ENCODE results near the gene FANCE. TPM values are rescaled to one million over a fixed set of nuclear protein-coding genes. Genes with fewer than 3 reads are reported as not detected.

Gene FANCE
- total RNA-seq, 1 experiment from 2014 or later, result 13.3 TPM

DNA sequence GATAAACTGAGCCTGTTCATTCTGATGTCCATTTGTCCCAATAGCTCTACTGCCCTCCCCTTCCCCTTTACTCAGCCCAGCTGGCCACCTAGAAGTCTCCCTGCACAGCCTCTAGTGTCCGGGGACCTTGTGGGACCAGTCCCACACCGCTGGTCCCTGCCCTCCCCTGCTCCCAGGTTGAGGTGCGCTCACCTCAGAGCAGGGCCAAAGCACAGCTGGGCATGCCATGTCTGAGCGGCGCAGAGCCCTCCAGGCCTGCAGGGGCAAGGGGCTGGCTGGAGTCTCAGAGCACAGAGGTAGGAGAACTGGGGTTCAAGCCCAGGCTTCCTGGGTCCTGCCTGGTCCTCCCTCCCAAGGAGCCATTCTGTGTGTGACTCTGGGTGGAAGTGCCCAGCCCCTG is 24.7 kb upstream of the FANCE start:
- CTCF ChIA-PET, result interaction anchor here (0.6 to 1.0 kb wide), 2 partner anchors 13 to 23 kb away, joined by 3 to 4 read pairs; no protein-coding TSS in a partner anchor
- POLR2A ChIA-PET, result no interaction called here
- DNase-seq (ENCODE audit: unreplicated experiment), result no peak
- Mint-ChIP-seq H3K27me3 (ENCODE audit: insufficient read depth, unreplicated experiment) (no peaks in the 10 kb centered on the region), H3K27ac (ENCODE audit: low read depth, unreplicated experiment) (no peak overlapping the region), H3K36me3 (ENCODE audit: insufficient read depth, unreplicated experiment) (peaks cover 13% of the 10 kb centered on the region), H3K9me3 (ENCODE audit: unreplicated experiment) (no peaks in the 10 kb centered on the region), H3K4me1 (ENCODE audit: insufficient read depth, unreplicated experiment) (no peaks in the 10 kb centered on the region), H3K4me3 (ENCODE audit: unreplicated experiment) (no peak overlapping the region)
- BruUV-seq (replicated peaks), result no TSS peak
- intact Hi-C loops (cut with micrococcal nuclease), result no loop called here
- TF ChIP-seq CTCF (IDR thresholded peaks at IDR 0.05; ENCODE audit: unreplicated experiment), result no peak

DNA sequence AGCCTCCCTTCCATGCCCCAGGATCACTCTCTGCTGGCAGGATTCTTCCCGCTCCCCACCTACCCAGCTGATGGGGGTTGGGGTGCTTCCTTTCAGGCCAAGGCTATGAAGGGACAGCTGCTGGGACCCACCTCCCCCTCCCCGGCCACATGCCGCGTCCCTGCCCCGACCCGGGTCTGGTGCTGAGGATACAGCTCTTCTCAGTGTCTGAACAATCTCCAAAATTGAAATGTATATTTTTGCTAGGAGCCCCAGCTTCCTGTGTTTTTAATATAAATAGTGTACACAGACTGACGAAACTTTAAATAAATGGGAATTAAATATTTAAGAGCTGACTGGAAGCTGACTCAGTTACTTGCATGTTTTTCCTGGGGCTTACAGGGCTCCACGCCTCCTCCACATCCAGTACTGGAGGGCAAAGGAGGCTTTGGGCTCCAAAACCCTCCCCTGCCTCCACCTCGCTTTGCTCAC is 24.3 kb upstream of the FANCE start:
- no peaks in the 10 kb centered on the region for H3K4me1 Mint-ChIP-seq (ENCODE audit: insufficient read depth, unreplicated experiment)
- CTCF ChIA-PET, result interaction anchor here (0.6 to 1.0 kb wide), 2 partner anchors 13 to 23 kb away, joined by 3 to 4 read pairs; no protein-coding TSS in a partner anchor

DNA sequence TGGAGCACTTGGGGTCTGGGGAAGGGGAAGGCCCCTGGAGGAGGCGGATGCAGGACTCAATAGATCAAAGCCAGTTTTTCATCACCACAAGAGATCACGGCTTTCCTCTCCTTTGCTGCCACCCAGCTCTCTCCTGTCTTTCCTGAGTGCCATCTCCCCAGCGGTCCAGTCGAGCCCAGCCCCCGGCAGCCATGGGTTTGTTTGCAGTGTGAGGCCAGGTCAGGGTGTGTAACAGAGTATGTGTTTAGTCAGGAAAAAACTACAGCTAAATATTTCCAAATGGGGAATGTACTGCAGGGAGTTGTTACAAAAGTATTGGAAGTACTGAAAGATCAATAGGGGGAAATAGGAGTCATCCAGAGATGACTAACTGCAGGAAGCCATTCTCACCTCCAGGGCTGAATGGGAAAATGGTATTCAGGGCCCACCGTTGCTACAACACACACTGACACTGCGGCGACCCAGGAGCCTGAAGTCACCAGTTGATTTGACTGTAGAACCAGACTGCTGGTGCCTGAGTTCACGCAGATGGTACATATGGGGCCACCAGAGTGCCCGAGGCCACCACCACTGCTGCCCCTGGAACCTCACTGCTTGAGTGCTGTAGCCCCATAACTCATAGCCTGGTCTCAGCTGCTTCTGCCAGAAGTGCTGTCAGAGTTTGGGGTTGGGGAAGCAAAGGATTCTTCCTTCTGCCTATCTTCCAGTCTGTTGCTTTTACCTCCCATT is 23.6 kb upstream of the FANCE start:
- intact Hi-C loops (cut with micrococcal nuclease), result no loop called here
- Mint-ChIP-seq H3K27ac (ENCODE audit: low read depth, unreplicated experiment) (no peak overlapping the region), H3K27me3 (ENCODE audit: insufficient read depth, unreplicated experiment) (no peaks in the 10 kb centered on the region), H3K9me3 (ENCODE audit: unreplicated experiment) (no peaks in the 10 kb centered on the region), H3K36me3 (ENCODE audit: insufficient read depth, unreplicated experiment) (peaks cover 13% of the 10 kb centered on the region), H3K4me3 (ENCODE audit: unreplicated experiment) (no peak overlapping the region), H3K4me1 (ENCODE audit: insufficient read depth, unreplicated experiment) (no peaks in the 10 kb centered on the region)
- no peak for TF ChIP-seq CTCF (IDR thresholded peaks at IDR 0.05; ENCODE audit: unreplicated experiment)
- POLR2A ChIA-PET, result interaction anchor here (0.7 kb wide), 1 partner anchor 69 kb away, joined by 3 read pairs; no protein-coding TSS in a partner anchor
- BruUV-seq (replicated peaks), result no TSS peak
- DNase-seq (ENCODE audit: unreplicated experiment), result no peak
- CTCF ChIA-PET, result interaction anchor here (1.9 kb wide), 1 partner anchor 21 kb away, joined by 8 read pairs; no protein-coding TSS in a partner anchor

More for the DNA sequence above, 24.3 kb upstream of the FANCE start:
- Mint-ChIP-seq H3K27me3 (ENCODE audit: insufficient read depth, unreplicated experiment) (no peaks in the 10 kb centered on the region), H3K27ac (ENCODE audit: low read depth, unreplicated experiment) (no peak overlapping the region), H3K4me3 (ENCODE audit: unreplicated experiment) (no peak overlapping the region), H3K9me3 (ENCODE audit: unreplicated experiment) (no peaks in the 10 kb centered on the region), H3K36me3 (ENCODE audit: insufficient read depth, unreplicated experiment) (peaks cover 13% of the 10 kb centered on the region)
- POLR2A ChIA-PET, result no interaction called here
- no TSS peak for BruUV-seq (replicated peaks)
- intact Hi-C loops (cut with micrococcal nuclease), result no loop called here
- no peak for TF ChIP-seq CTCF (IDR thresholded peaks at IDR 0.05; ENCODE audit: unreplicated experiment)
- DNase-seq (ENCODE audit: unreplicated experiment), result peak; percentile 24

GRCh38 chr6:35429463-35429862 is 22.7 kb upstream of the FANCE start:
- no TSS peak for BruUV-seq (replicated peaks)
- H3K9me3 Mint-ChIP-seq (ENCODE audit: unreplicated experiment), result no peaks in the 10 kb centered on the region
- no peak overlapping the region for H3K27ac Mint-ChIP-seq (ENCODE audit: low read depth, unreplicated experiment)
- ChIA-PET CTCF (interaction anchor here (1.9 kb wide), 1 partner anchor 20 kb away, joined by 8 read pairs; no protein-coding TSS in a partner anchor), POLR2A (interaction anchor here (0.7 kb wide), 1 partner anchor 70 kb away, joined by 3 read pairs; no protein-coding TSS in a partner anchor)
- intact Hi-C loops (cut with micrococcal nuclease), result no loop called here
- peaks cover 13% of the 10 kb centered on the region for H3K36me3 Mint-ChIP-seq (ENCODE audit: insufficient read depth, unreplicated experiment)
- no peak overlapping the region for H3K4me3 Mint-ChIP-seq (ENCODE audit: unreplicated experiment)
- no peaks in the 10 kb centered on the region for H3K4me1 Mint-ChIP-seq (ENCODE audit: insufficient read depth, unreplicated experiment)
- TF ChIP-seq CTCF (IDR thresholded peaks at IDR 0.05; ENCODE audit: unreplicated experiment), result no peak
- H3K27me3 Mint-ChIP-seq (ENCODE audit: insufficient read depth, unreplicated experiment), result no peaks in the 10 kb centered on the region
- no peak for DNase-seq (ENCODE audit: unreplicated experiment)
